Central memory CD8-positive, alpha-beta T cell (primary cell): Measurements from ENCODE around the gene PIK3C2G.

ENCODE experiments used
- ATAC-seq: fragments of 150-1000 bp; cut with Tn5 transposase; replicated peaks from 2 replicates; pipeline ENCODE4 v1.10.0; 2022; ENCODE audit warnings: mild to moderate bottlenecking, moderate FRiP score, moderate number of reproducible peaks; ENCODE audit not compliant: poor library complexity, severe bottlenecking; ENCODE audit errors: extremely low read depth
- DNase-seq, 2 donors: peaks; one replicate each; pipeline ENCODE4 v3.0.0; 2021; ENCODE audit warnings: low spot score in 2 of 2
- H3K27ac Mint-ChIP-seq: one replicate; pipeline ENCODE4 v1.8.0; 2022; ENCODE audit warnings: low read depth, mild to moderate bottlenecking, moderate library complexity, mixed read lengths
- H3K27me3 Mint-ChIP-seq: one replicate; pipeline ENCODE4 v1.8.0; 2022; ENCODE audit warnings: mixed read lengths
- H3K36me3 Mint-ChIP-seq: one replicate; pipeline ENCODE4 v1.8.0; 2022; ENCODE audit warnings: mild to moderate bottlenecking, moderate library complexity, mixed read lengths; ENCODE audit not compliant: insufficient read depth
- H3K4me1 Mint-ChIP-seq: one replicate; pipeline ENCODE4 v1.8.0; 2022; ENCODE audit warnings: mixed read lengths
- H3K4me3 Mint-ChIP-seq: one replicate; pipeline ENCODE4 v1.8.0; 2022; ENCODE audit warnings: mild to moderate bottlenecking, moderate library complexity, mixed read lengths
- H3K9me3 Mint-ChIP-seq: one replicate; pipeline ENCODE4 v1.8.0; 2022; ENCODE audit warnings: mixed read lengths

Gene PIK3C2G

DNA sequence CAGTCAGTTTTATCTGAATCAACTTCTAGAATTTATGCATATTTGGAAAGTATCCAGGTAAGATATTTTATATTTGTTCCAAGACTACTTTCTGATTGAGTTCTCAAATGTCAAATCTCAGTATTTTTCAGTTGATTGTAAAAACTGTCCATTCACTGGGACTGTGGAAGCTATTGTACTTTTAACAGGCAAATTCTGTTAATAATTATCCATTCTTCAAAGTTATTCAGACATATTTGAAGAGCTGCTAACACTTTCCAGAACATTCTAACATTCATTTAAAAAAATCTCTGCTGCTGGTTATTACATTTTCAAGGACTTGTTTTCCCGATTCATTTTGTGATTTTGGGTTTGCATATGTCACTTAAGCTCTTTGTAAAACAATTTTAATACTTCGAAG is 59.7 kb downstream of the PIK3C2G start:
- H3K27ac Mint-ChIP-seq: no peak overlapping the region

GRCh38 chr12:18323159-18323558 is 61.8 kb downstream of the PIK3C2G start:
- no peak overlapping the region for H3K27ac Mint-ChIP-seq
- peaks cover 17% of the 10 kb centered on the region for H3K9me3 Mint-ChIP-seq
- no peaks in the 10 kb centered on the region for H3K27me3 Mint-ChIP-seq
- no peak overlapping the region for H3K4me3 Mint-ChIP-seq
- DNase-seq (no peak), ATAC-seq (no peak)
- no peaks in the 10 kb centered on the region for H3K36me3 Mint-ChIP-seq
- H3K4me1 Mint-ChIP-seq: no peaks in the 10 kb centered on the region

More for the DNA sequence above, 59.7 kb downstream of the PIK3C2G start:
- no peak overlapping the region for H3K4me3 Mint-ChIP-seq
- peaks cover 16% of the 10 kb centered on the region for H3K9me3 Mint-ChIP-seq
- no peaks in the 10 kb centered on the region for H3K4me1 Mint-ChIP-seq
- no peak for ATAC-seq
- no peaks in the 10 kb centered on the region for H3K27me3 Mint-ChIP-seq
- no peaks in the 10 kb centered on the region for H3K36me3 Mint-ChIP-seq
- no peak for DNase-seq

GRCh38 chr12:18327036-18327435 is 65.7 kb downstream of the PIK3C2G start:
- H3K36me3 Mint-ChIP-seq: no peaks in the 10 kb centered on the region
- no peak for ATAC-seq
- peaks cover 11% of the 10 kb centered on the region for H3K9me3 Mint-ChIP-seq
- H3K27me3 Mint-ChIP-seq: no peaks in the 10 kb centered on the region
- no peaks in the 10 kb centered on the region for H3K4me1 Mint-ChIP-seq
- DNase-seq: no peak
- H3K4me3 Mint-ChIP-seq: no peak overlapping the region
- no peak overlapping the region for H3K27ac Mint-ChIP-seq

DNA sequence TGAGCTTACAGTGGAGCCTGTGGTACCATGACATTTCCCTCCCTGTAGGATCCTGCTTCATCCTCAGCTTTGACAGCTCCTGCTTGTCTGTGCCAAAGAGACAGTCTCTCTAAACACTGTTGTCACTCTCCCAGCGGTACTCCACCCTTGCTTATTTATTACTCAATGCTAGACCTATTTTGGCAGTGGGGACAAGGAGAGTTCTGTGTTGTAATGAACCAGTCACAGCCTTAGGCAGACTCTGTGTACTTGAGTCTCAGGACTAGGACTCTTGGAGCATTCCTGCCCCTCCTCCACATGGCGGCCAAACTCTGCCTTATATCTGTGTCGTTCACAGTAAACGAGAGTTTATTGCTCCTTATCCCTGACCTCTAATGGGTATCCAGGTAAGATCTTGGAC is 70.9 kb downstream of the PIK3C2G start:
- ATAC-seq (no peak), DNase-seq (no peak)
- H3K9me3 Mint-ChIP-seq: peaks cover 12% of the 10 kb centered on the region
- H3K27me3 Mint-ChIP-seq: no peaks in the 10 kb centered on the region
- no peaks in the 10 kb centered on the region for H3K36me3 Mint-ChIP-seq
- H3K4me1 Mint-ChIP-seq: no peaks in the 10 kb centered on the region
- H3K4me3 Mint-ChIP-seq: no peak overlapping the region
- no peak overlapping the region for H3K27ac Mint-ChIP-seq

DNA sequence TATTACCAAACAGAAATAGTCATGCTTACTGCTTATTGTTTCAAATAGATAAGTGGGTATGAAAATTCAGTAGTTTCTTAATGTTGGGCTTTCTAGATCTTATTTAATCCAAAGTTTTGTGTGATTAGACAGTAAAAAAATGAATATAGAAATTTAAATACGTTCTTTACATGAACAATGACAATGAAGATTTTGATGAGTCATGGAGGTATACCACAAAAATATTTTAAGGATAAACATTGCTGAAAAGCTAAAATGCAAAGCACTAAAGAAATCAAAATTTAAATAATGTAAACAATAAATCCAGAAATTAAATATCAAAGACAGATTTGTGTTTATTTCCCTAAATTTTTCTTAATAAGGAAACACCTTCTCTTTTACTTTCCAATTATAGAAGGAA is 78.3 kb downstream of the PIK3C2G start:
- Mint-ChIP-seq H3K27me3 (no peaks in the 10 kb centered on the region), H3K36me3 (no peaks in the 10 kb centered on the region), H3K4me3 (no peak overlapping the region), H3K9me3 (peaks cover 6% of the 10 kb centered on the region), H3K4me1 (no peaks in the 10 kb centered on the region), H3K27ac (no peak overlapping the region)
- no peak for DNase-seq
- ATAC-seq: no peak

- H3K36me3 Mint-ChIP-seq: no peaks in the 10 kb centered on the region
- H3K27me3 Mint-ChIP-seq: no peaks in the 10 kb centered on the region
- no peaks in the 10 kb centered on the region for H3K4me1 Mint-ChIP-seq
- no peak for DNase-seq
- no peak overlapping the region for H3K27ac Mint-ChIP-seq
- no peak overlapping the region for H3K4me3 Mint-ChIP-seq
- no peak for ATAC-seq
- H3K9me3 Mint-ChIP-seq: peaks cover 4% of the 10 kb centered on the region
Observed at GRCh38 chr12:18340186-18340585, 78.9 kb downstream of the PIK3C2G start.

DNA sequence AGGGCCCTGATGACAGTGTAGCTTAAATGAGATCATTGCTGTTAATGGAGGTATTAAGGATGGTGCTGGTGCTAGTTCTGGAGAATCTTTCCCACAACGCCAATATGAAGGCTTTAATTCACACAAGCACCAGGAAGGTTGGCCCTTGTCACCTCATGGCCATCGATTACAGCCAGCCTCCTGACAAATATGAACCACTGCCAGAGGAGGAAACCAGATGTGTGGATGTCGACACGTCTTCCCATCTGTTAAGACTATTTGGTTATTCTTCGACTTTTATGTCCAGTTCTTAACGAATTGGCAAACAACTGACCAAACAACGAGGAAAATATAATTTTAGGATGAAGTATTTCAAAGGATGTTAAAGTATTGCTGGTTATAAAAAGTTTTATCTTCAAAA is 79.5 kb downstream of the PIK3C2G start:
- Mint-ChIP-seq H3K4me3 (no peak overlapping the region), H3K4me1 (no peaks in the 10 kb centered on the region), H3K36me3 (no peaks in the 10 kb centered on the region), H3K27me3 (no peaks in the 10 kb centered on the region), H3K9me3 (no peaks in the 10 kb centered on the region), H3K27ac (no peak overlapping the region)
- no peak for DNase-seq
- no peak for ATAC-seq

- DNase-seq: no peak
- Mint-ChIP-seq H3K27ac (no peak overlapping the region), H3K9me3 (peaks cover 3% of the 10 kb centered on the region), H3K4me1 (no peaks in the 10 kb centered on the region), H3K27me3 (no peaks in the 10 kb centered on the region), H3K36me3 (no peaks in the 10 kb centered on the region), H3K4me3 (no peak overlapping the region)
- no peak for ATAC-seq
Observed at GRCh38 chr12:18343708-18344107, 82.4 kb downstream of the PIK3C2G start.

- DNase-seq: no peak
- no peak for ATAC-seq
- peaks cover 8% of the 10 kb centered on the region for H3K9me3 Mint-ChIP-seq
- no peaks in the 10 kb centered on the region for H3K4me1 Mint-ChIP-seq
- H3K27me3 Mint-ChIP-seq: no peaks in the 10 kb centered on the region
- no peak overlapping the region for H3K27ac Mint-ChIP-seq
- no peak overlapping the region for H3K4me3 Mint-ChIP-seq
- no peaks in the 10 kb centered on the region for H3K36me3 Mint-ChIP-seq
Observed at GRCh38 chr12:18345021-18345735, 83.9 kb downstream of the PIK3C2G start.

DNA sequence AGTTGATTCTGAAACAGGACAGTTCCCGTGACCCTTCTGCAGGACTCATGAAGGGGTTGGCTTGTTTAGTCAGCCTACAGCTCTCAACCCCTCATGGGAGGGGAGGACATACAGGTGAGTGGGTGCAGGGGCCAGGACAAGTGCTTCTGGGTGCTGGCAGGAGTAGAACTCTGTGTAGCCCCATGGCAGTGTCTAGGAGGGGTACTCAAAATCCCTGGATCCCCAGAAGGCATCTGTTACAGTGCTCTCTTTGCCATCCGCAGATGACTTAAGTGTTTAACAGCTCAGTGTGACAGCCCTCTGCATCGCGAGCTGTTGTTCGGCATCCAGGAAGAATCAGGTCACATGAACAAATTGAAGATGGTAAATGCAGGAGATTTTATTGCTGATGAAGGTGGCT is 91.0 kb downstream of the PIK3C2G start:
- DNase-seq (no peak), ATAC-seq (no peak)
- H3K27ac Mint-ChIP-seq: no peak overlapping the region
- peaks cover 10% of the 10 kb centered on the region for H3K9me3 Mint-ChIP-seq
- no peaks in the 10 kb centered on the region for H3K4me1 Mint-ChIP-seq
- no peaks in the 10 kb centered on the region for H3K27me3 Mint-ChIP-seq
- H3K36me3 Mint-ChIP-seq: no peaks in the 10 kb centered on the region
- H3K4me3 Mint-ChIP-seq: no peak overlapping the region

DNA sequence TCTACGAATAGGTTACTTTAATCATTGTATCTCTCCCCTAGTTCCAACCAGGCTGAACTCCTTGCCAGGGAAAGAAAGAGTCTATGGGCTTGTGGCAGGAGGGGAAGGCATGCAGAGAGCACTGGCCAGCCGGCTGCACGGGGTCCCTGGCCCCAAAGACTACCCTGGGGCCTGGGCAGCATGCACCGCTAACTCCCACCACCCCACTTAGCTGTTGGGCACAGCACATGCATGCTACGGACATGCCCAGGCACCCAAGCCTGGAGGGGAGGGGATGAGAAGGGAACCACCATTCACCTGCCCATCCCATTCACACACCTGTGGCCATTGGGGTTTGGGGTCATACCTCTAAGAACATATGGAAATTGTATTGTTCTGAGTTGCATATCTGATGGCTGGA is 94.1 kb downstream of the PIK3C2G start:
- Mint-ChIP-seq H3K27me3 (no peaks in the 10 kb centered on the region), H3K36me3 (peaks cover 2% of the 10 kb centered on the region), H3K4me1 (no peaks in the 10 kb centered on the region), H3K9me3 (peaks cover 6% of the 10 kb centered on the region), H3K27ac (no peak overlapping the region), H3K4me3 (no peak overlapping the region)
- ATAC-seq (no peak), DNase-seq (no peak)

DNA sequence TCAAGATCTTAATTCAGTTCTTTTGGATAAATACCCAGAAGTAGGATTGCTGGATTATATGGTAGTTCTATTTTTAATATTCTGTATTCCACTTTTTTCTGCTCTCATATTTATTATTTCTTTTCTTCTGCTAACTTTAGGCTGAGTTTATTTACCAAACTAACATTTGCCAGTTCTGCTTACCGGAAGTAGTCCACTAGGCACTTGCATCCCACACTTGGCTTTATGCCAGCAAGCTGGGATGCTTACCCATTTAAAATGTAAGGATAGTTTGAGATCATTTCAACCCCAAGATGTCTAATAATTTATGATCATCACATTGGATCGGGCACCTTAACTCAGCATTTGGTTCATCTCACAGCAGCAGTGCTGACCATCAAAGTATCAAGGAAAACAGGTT is 96.8 kb downstream of the PIK3C2G start:
- Mint-ChIP-seq H3K36me3 (peaks cover 2% of the 10 kb centered on the region), H3K9me3 (peaks cover 9% of the 10 kb centered on the region), H3K4me3 (no peak overlapping the region), H3K27ac (no peak overlapping the region), H3K27me3 (no peaks in the 10 kb centered on the region), H3K4me1 (no peaks in the 10 kb centered on the region)
- ATAC-seq (no peak), DNase-seq (no peak)

- no peak overlapping the region for H3K4me3 Mint-ChIP-seq
- H3K27me3 Mint-ChIP-seq: no peaks in the 10 kb centered on the region
- H3K4me1 Mint-ChIP-seq: no peaks in the 10 kb centered on the region
- H3K9me3 Mint-ChIP-seq: peaks cover 11% of the 10 kb centered on the region
- ATAC-seq (no peak), DNase-seq (no peak)
- no peak overlapping the region for H3K27ac Mint-ChIP-seq
- peaks cover 2% of the 10 kb centered on the region for H3K36me3 Mint-ChIP-seq
Observed at GRCh38 chr12:18358930-18359329, 97.6 kb downstream of the PIK3C2G start.
